Thoracic aorta (tissue), 2 donors: ENCODE data around the gene SOX8. TPM values are rescaled to one million over a fixed set of nuclear protein-coding genes. Genes with fewer than 3 reads are reported as not detected.
"Not testable (repeated sequence)": the region's sequence is repeated elsewhere in the genome, so short reads cannot be mapped to it uniquely, and the experiment has no call there.

Experiments
- ATAC-seq: fragments of 150-250 bp; one replicate; pipeline ENCODE4 v1.8.0; 2017; ENCODE audit warnings: low read depth; ENCODE audit not compliant: insufficient number of reproducible peaks, low FRiP score
- DNase-seq: peaks from one replicate; pipeline ENCODE4 v3.0.0-alpha.2; 2020; ENCODE audit warnings: low spot score
- H3K27ac ChIP-seq, 2 donors: fragments of 200-600 bp; sonication (generic); 1 replicate in 1 of 2; 2 replicates in 1 of 2; pipeline ENCODE4 v1.5.1; 2016; ENCODE audit warnings: mild to moderate bottlenecking in 2 of 2, moderate library complexity in 2 of 2
- H3K27me3 ChIP-seq: fragments of 200-600 bp; sonication (generic); replicated peaks from 2 replicates; pipeline ENCODE4 v1.6.0; 2016; ENCODE audit warnings: mild to moderate bottlenecking; ENCODE audit not compliant: insufficient read depth
- H3K36me3 ChIP-seq: fragments of 200-600 bp; sonication (generic); one replicate; pipeline ENCODE4 v1.5.1; 2016
- H3K4me1 ChIP-seq, 2 donors: fragments of 200-600 bp; sonication (generic); 1 replicate in 1 of 2; 2 replicates in 1 of 2; pipeline versions ENCODE4 v1.5.1 to v1.6.0; 2016; ENCODE audit warnings: low read depth in 2 of 2, mild to moderate bottlenecking in 1 of 2; ENCODE audit not compliant: control insufficient read depth in 1 of 2
- H3K4me3 ChIP-seq: fragments of 200-600 bp; sonication (generic); 2 replicates; pipeline ENCODE4 v1.5.1; 2016; ENCODE audit warnings: mild to moderate bottlenecking
- H3K9me3 ChIP-seq: fragments of 200-600 bp; sonication (generic); 2 replicates; pipeline ENCODE4 v1.5.1; 2016
- total RNA-seq, 2 donors: library from RNA; depleted of rRNA; stranded (reverse); fragments of >200 nt; gene quantifications; one replicate each; pipeline versions ENCODE4 v1.1.0 to v1.2.3, GENCODE V29; 2016
- TF ChIP-seq, protein P1 (sequence below): fragments of 200-600 bp; sonication (generic); IDR thresholded peaks from one replicate; pipeline ENCODE4 v1.5.1; 2019; ENCODE audit warnings: antibody characterized with exemption

Gene SOX8
- total RNA-seq, 2 donors from 2014 or later: 5.7 to 10.1 TPM

DNA sequence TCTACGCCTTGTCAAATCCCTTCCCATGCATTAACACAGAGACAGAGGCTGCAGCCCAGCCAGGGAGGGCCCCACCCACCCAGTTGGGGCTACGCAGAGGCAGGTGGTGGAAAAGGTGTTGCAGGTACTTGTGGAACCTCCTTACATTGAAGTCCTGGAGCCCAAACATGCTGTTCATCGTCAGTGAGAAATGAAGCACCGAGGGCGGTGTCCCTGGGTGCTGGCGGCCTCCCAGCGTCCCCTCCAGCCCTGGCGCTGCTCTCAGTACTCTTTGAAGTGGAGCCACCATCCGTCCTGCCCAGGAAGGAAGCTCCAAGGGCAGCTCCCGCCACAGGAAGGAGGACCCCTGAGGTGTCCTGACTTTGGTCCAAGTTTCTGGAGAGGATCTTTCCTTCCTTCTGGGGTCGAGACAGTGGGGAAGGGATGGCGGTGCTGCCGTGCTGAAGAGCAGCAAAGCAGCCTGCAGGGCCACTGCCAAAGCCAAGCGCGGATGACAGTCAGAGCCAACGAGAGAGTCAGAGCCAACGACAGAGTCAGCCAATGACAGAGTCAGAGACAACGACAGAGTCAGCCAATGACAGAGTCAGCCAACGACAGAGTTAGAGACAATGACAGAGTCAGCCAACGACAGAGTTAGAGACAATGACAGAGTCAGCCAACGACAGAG, 34.2 kb upstream of the SOX8 start:
- ATAC-seq (no peak), DNase-seq (no peak)
- Histone ChIP-seq H3K4me1 (no peaks in the 10 kb centered on the region), H3K27me3 (no peaks in the 10 kb centered on the region), H3K36me3 (peaks cover 8% of the 10 kb centered on the region), H3K9me3 (peaks cover 4% of the 10 kb centered on the region), H3K27ac (no peak overlapping the region), H3K4me3 (no peak overlapping the region)
- TF ChIP-seq, protein P1, sequence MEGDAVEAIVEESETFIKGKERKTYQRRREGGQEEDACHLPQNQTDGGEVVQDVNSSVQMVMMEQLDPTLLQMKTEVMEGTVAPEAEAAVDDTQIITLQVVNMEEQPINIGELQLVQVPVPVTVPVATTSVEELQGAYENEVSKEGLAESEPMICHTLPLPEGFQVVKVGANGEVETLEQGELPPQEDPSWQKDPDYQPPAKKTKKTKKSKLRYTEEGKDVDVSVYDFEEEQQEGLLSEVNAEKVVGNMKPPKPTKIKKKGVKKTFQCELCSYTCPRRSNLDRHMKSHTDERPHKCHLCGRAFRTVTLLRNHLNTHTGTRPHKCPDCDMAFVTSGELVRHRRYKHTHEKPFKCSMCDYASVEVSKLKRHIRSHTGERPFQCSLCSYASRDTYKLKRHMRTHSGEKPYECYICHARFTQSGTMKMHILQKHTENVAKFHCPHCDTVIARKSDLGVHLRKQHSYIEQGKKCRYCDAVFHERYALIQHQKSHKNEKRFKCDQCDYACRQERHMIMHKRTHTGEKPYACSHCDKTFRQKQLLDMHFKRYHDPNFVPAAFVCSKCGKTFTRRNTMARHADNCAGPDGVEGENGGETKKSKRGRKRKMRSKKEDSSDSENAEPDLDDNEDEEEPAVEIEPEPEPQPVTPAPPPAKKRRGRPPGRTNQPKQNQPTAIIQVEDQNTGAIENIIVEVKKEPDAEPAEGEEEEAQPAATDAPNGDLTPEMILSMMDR: no peak

DNA sequence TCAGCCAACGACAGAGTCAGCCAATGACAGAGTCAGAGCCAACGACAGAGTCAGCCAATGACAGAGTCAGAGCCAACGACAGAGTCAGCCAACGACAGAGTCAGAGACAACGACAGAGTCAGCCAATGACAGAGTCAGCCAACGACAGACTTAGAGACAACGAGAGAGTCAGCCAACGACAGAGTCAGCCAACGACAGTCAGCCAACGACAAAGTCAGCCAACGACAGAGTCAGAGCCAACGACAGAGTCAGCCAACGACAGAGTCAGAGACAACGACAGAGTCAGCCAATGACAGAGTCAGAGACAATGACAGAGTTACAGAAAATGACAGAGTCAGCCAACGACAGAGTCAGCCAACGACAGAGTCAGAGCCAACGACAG, 33.7 kb upstream of the SOX8 start:
- H3K9me3 ChIP-seq, H3K4me1 ChIP-seq, H3K27me3 ChIP-seq, H3K4me3 ChIP-seq, ATAC-seq, H3K27ac ChIP-seq, DNase-seq, H3K36me3 ChIP-seq: not testable (repeated sequence)

DNA sequence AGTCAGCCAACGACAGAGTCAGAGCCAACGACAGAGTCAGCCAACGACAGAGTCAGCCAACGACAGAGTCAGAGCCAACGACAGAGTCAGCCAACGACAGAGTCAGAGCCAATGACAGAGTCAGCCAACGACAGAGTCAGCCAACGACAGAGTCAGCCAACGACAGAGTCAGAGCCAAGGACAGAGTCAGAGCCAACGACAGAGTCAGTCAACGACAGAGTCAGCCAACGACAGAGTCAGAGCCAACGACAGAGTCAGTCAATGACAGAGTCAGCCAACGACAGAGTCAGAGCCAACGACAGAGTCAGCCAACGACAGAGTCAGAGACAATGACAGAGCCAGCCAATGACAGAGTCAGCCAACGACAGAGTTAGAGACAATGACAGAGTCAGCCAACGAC, 32.8 kb upstream of the SOX8 start:
- H3K4me1 ChIP-seq, H3K36me3 ChIP-seq: not testable (repeated sequence)

DNA sequence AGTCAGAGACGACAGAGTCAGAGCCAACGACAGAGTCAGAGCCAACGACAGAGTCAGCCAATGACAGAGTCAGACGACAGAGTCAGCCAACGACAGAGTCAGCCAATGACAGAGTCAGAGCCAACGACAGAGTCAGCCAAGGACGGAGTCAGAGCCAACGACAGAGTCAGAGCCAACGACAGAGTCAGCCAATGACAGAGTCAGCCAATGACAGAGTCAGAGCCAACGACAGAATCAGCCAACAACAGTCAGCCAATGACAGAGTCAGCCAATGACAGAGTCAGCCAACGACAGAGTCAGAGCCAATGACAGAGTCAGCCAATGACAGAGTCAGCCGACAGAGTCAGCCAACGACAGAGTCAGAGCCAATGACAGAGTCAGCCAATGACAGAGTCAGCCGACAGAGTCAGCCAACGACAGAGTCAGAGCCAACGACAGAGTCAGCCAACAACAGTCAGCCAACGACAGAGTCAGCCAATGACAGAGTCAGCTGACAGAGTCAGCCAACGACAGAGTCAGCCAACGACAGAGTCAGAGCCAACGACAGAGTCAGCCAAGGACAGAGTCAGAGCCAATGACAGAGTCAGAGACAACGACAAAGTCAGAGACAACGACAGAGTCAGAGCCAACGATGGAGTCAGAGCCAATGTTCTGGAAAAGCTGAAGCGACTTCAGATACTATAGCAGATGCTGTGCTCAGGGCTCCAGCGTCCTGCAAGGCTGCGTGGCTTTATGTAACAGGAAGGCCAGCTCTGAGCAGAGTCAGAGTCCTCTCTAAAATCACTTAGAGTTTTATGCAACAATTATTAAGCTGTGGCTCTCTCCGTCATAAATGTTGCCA, 30.6 kb upstream of the SOX8 start:
- not testable (repeated sequence) for H3K27ac ChIP-seq, H3K9me3 ChIP-seq, H3K4me3 ChIP-seq, ATAC-seq, DNase-seq, H3K4me1 ChIP-seq, H3K27me3 ChIP-seq
- peaks cover 13% of the 10 kb centered on the region for H3K36me3 ChIP-seq

More for the DNA sequence above, 32.8 kb upstream of the SOX8 start:
- not testable (repeated sequence) for H3K9me3 ChIP-seq, H3K4me3 ChIP-seq, H3K27me3 ChIP-seq, DNase-seq, ATAC-seq, H3K27ac ChIP-seq

DNA sequence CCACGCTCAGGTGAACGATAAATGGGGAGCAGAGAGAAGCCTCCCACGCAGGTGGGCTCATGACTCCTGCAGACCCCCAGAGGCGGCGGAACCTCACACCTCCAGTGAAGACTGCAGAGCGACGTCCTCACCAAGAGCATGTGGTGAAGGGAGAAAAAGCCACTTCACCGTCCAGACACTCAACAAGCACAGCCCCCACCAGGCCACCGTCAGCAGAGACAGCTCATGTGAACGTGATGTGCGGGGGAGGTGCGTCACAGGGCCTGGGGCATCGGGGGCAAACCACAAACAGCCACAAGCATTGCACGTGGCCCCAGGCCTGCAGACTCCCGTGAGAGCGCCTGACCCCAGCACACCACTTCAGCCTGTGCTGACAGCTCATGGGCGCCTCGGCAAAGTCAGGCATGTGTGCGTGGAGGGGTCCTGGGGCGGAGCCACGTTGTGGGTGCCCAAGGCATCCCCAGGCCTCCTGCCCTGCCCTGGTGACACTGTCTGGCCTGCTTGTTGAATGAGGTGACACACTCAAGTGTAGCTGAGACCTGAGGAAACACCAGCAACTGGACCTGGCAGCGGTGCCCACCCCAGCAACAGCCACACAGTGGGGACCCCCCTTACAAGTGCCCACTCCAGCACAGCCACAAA, 29.8 kb upstream of the SOX8 start:
- no peak overlapping the region for H3K4me3 ChIP-seq
- no peaks in the 10 kb centered on the region for H3K27me3 ChIP-seq
- H3K9me3 ChIP-seq: no peaks in the 10 kb centered on the region
- no peaks in the 10 kb centered on the region for H3K4me1 ChIP-seq
- TF ChIP-seq, protein P1: no peak
- peaks cover 5% of the 10 kb centered on the region for H3K36me3 ChIP-seq
- no peak for DNase-seq
- ATAC-seq: no peak
- H3K27ac ChIP-seq: no peak overlapping the region

DNA sequence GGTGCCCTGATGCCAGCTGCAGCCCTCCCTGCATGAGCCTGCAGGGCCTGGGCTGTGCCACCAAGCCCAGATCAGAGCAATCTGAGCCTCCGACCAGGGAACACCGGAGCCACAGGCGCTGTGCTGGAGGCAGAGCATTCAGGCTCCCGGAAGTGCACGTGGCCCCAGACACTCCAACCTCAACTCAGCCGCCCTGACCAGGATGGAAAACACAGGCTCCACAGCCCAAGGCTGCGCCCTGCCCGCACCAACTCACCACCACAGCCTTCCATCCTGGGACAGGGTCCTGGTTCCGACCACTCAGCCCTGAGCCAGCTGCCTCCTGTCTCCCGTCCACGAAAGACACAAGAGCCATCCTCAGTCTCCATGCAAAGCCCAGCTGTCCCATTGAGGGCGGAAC, 29.2 kb upstream of the SOX8 start:
- no peak for DNase-seq
- ATAC-seq: no peak
- Histone ChIP-seq H3K27ac (no peak overlapping the region), H3K36me3 (peaks cover 5% of the 10 kb centered on the region), H3K4me1 (no peaks in the 10 kb centered on the region), H3K4me3 (no peak overlapping the region), H3K27me3 (no peaks in the 10 kb centered on the region), H3K9me3 (no peaks in the 10 kb centered on the region)
- TF ChIP-seq, protein P1: no peak

DNA sequence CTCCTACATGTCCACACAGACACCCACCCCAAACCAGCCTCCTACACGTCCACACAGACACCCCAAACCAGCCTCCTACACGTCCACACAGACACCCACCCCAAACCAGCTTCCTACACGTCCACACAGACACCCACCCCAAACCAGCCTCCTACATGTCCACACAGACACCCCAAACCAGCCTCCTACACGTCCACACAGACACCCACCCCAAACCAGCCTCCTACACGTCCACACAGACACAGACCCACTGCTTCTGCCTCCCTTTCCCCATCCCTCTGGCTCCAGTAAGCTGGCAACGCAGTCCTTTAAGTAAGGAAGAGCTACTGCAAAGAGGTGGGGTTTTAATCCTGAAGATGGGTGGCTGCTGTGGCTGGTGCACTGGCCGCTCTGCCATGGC, 27.8 kb upstream of the SOX8 start:
- not testable (repeated sequence) for H3K27ac ChIP-seq

DNA sequence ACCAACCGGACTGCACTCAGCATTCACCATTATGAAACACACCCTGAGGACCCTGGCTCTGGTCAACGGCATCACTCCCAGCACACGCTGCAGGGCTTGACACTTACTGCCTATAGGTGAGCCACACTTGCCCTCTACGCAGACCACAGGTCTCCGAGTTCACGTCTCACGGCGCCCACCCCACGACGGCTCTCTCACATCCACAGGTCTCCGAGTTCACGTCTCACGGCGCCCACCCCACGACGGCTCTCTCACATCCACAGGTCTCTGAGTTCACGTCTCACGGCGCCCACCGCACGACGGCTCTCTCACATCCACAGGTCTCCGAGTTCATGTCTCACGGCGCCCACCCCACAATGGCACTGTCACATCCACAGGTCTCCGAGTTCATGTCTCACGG, 25.8 kb upstream of the SOX8 start:
- not testable (repeated sequence) for H3K4me1 ChIP-seq, H3K27me3 ChIP-seq, DNase-seq, H3K9me3 ChIP-seq, H3K27ac ChIP-seq, H3K4me3 ChIP-seq, H3K36me3 ChIP-seq, ATAC-seq

More for the DNA sequence above, 27.8 kb upstream of the SOX8 start:
- ATAC-seq, H3K27me3 ChIP-seq, H3K9me3 ChIP-seq, H3K4me1 ChIP-seq, DNase-seq, H3K4me3 ChIP-seq, H3K36me3 ChIP-seq: not testable (repeated sequence)
